Skin of body (tissue), 2 donors: ENCODE results near the gene ATP8A1. TPM values are rescaled to one million over a fixed set of nuclear protein-coding genes. Genes with fewer than 3 reads are reported as not detected.
A peak's percentile ranks its signal among the peaks of the same experiment; 100 is the strongest.

Experiments
- DNase-seq: peaks from one replicate; lab custom pipeline; 2025; lab: John Stamatoyannopoulos, UW
- total RNA-seq: library from RNA; depleted of rRNA; stranded (reverse); fragments of >200 nt; gene quantifications from one replicate; pipeline ENCODE4 v1.2.3, GENCODE V29; 2014

The ATP8A1 gene
- total RNA-seq, 1 donor from 2014 or later, result 13.2 TPM

- DNase-seq, result no peak
Observed at GRCh38 chr4:42574870-42575430, 82.0 kb downstream of the ATP8A1 start.

- DNase-seq, result no peak
Observed at GRCh38 chr4:42573249-42573648, 83.7 kb downstream of the ATP8A1 start.

DNA sequence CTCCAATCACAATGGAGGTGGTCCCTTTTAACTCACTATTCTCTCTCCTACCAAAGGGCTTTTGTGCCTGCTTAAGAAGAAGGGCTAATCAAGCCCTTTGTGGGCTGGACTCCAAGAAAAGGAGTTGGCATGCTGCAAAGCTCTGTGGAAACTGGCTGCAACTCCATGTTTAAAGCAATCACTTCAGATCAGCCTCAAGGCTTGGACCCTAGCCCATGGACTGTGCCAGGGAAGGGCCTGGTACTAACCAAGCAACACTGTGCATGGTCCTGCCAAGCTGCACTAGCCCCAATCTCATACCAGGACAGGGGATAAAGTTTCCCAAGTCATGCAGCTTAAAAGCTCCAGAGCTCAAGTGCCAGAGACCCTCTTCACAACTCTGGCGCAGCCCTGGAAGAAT, 86.7 kb downstream of the ATP8A1 start:
- DNase-seq, result no peak

DNA sequence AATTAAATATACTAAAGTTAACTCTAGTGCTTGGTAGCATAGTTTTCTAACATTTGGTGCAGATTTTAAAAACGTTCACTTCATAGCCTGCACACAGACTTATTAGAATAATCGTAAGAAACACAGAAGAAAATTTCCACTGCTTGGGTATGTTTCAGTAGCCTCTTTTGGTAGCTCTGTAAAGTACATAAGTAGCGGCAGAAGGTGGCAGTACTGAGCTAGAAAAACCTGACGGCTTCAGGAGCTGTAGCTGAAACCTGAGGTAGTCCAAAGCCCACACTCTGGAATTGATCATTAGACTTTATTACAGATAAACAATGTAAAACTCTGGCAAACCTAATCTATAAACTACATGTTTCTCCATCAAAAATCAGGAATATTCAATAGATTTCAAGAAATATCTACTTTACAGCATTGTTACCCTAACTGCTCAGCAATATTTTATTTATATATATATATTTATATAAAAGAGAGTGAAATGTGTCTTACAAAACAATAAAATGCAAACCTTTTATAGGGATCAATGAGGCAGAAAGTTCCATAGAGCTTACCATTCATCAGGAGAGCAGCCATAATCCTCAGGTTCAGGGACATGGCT, 88.2 kb downstream of the ATP8A1 start:
- peak; percentile 19 for DNase-seq

DNA sequence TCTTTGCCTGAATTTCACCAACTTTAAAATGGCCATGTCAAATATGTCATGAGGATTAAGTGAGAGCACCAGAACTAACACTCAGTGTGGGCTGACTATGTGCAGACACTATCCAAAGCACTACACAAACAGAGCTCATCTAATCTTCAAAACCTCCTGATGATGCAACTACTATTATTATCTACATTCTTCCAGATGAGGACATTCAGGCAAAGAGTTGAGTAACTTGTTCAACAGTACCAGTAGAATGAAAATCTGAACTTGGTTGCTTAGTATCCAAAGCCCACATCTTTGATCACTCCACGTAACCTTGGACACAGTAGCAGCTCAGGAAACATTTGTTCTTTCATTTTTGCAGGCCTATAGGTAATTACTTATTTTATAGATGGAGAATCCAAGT, 90.1 kb downstream of the ATP8A1 start:
- DNase-seq, result no peak

GRCh38 chr4:42562016-42562415, 94.9 kb downstream of the ATP8A1 start:
- no peak for DNase-seq

GRCh38 chr4:42561031-42561430, 95.9 kb downstream of the ATP8A1 start:
- no peak for DNase-seq

- DNase-seq, result no peak
Observed at GRCh38 chr4:42560467-42560861, 96.4 kb downstream of the ATP8A1 start.

DNA sequence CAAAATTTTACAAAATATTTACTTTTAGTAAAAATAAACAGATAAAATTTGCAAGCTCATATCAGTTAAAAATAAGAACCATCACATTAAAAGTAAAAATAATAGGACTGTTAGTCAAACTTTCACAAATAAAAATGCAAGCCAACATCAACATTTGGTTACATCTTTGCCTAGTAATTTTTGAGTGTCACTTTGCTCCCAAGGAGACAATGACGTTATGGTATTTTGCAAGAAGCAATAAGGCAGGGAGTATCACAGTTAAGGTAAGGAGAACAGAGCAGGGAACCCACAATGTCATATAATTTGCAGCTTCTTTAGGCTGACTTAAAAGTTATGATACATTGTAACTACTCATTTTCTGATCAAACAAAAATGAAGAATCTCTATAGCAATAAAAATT, 98.7 kb downstream of the ATP8A1 start:
- no peak for DNase-seq

DNA sequence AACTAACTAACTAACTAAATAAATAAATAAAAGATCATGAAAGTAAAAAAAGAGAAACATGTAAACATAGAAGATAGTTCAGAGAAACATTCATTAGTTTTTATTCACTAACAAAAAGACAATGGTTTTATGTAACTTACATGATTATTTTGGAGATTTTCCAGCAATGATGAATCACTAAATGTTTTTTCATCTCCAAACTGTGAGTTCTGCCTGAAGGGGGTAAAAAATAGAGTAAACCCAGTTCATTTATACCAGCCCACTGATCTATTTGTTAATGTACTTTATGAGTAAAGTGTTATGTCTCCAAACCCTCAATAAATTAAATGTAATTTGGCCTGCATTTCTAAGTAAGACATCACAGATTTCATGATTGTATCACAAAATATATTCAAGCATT, 101.1 kb downstream of the ATP8A1 start:
- no peak for DNase-seq

GRCh38 chr4:42554072-42554471, 102.8 kb downstream of the ATP8A1 start:
- DNase-seq, result no peak

DNA sequence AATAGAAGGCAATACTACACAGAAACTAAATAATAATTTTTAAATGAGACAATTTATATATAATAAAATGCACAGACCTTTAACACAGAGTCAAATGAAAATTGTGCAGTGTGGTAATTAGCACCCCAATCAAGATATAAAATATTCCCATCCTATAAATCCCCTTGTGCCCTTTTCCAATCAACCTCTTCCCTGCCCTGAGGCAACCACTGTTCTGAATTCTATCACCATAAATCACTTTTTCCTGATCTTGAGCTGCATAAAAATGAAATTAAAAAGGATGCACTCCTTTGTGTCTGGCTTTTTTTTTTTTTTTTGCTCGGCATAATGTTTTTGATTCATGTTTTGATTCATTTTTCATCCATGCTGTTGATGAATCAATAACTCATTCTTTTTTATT, 107.0 kb downstream of the ATP8A1 start:
- DNase-seq, result no peak

- no peak for DNase-seq
Observed at GRCh38 chr4:42547805-42548204, 109.1 kb downstream of the ATP8A1 start.

DNA sequence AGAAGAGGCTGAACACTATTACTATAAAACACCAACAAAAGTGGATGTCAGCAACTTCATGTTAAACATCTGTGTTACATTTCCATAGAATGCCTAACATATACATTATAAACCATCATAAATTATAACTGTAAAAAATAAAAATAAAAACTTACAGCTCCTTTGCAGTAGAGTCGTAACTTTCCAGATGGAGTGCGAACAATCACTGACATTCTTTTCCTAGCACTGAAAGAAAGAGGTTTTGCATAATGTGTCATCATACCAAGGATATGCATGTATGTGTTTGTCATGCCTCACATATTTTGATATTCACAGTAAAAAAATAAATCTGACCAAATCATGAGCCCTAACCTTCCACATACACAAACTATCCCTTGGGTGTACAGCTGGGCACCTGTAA, 113.1 kb downstream of the ATP8A1 start:
- DNase-seq, result peak; percentile 27

DNA sequence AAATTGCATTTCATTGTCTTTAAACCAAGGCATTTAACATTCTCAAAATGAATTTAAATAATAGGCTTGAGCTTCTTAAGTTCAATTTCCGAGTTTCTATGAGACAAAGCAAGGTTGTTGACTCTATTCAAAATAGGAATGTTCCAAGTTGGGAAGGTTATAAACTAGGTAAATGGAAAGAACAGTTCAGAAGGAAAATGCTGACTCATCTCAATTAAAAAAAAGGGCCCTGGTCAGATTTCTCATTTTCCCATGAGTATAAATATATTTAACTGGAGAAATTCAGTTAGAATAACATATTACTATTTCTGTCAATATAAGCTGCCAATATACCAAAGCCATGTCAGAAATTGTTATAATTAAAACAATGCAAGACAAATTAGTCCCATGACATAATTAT, 113.8 kb downstream of the ATP8A1 start:
- DNase-seq, result peak; percentile 5

DNA sequence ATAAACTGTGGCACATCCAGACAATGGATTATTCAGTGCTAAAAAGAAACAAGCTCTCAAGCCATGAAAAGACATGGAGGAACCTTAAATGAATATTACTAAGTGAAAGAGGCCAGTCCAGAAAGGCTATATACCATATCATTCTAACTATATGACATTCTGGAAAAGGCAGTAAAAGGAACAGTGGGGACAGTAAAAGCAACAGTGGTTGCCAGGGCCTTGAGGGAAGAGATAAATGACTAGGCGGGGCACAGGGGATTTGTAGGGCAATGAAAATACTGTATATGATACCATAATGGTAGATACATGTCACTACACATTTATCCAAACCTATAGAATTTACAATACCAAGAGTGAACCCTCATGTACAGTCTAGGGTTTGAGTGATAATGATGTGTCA, 115.3 kb downstream of the ATP8A1 start:
- DNase-seq, result no peak

DNA sequence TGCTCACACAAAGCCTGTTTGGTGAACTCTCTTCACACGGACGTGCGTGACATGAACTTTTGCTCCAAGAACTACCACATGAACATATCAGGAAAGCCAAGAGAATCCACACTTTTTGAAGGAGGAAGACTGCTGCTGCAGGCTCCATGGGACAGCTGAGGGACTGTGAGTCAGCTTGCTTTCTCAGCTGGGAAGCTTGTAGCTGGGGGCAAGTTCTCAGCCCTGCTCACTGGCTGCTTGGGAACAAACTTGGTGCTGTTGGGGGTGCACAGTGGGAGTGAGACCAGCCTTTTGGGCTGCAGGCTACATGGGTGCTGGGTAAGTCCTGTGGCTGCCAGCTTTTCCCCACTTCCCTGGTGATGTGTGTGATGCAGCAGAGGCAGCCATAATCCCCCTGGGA, 123.9 kb downstream of the ATP8A1 start:
- no peak for DNase-seq

DNA sequence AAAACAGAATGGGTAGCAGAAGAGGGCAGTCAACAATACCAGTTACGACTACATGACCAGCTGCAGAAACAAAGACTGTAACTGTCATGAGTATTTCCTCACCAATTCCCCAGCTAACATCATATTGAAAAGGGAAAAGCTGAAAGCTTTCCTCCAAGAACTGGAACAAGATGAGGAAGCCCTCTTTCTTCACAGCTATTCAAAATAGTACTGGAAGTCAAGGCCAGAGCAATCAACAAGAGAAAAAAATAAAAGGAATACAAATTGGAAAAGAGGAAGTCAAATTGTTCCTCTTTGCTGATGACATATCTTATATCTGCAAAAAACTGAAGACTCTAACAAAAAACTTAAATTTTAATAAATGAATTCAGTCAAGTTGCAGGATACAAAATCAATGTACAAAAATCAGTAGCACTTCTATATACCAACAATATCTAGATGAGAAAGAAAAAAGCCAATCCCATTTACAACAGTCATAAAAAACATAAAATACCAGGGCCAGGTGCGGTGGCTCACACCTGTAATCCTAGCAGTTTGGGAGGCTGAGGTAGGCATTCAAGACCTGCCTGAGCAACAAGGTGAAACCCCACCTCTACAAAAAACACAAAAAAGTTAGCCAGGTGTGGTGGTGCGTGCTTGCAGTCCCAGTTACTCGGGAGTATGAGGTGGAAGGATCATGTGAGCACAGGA, 125.4 kb downstream of the ATP8A1 start:
- no peak for DNase-seq

DNA sequence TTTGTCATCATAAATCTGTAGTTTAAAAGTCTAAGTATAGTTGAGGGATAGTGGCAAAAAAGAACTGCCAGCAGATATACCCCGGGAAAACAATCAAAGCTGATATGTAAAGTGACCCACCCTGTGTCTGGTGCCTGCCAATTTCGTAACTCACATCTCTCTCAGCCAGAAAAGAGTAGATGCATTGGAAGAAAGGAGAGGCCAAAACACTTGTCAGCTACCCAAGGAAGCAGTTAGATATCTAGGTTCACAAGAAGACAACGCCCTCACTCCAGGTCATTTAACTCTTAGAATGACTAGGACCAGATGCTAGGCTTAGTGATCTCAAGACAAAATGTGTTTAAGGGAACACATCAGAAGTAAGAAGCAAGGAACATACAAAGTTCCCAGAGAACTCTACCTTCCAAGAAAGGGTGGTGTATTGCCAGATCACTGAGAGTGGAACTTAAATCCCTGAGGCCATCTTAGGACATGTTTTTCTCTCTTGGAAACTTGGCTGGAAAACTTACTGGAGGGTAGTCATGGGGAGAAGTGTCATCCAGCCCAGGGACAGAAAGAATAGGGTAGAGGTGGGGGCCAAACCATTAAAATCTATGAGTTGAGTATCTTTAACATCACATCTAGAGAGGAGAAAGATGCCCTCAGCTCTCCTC, 133.7 kb downstream of the ATP8A1 start:
- no peak for DNase-seq

DNA sequence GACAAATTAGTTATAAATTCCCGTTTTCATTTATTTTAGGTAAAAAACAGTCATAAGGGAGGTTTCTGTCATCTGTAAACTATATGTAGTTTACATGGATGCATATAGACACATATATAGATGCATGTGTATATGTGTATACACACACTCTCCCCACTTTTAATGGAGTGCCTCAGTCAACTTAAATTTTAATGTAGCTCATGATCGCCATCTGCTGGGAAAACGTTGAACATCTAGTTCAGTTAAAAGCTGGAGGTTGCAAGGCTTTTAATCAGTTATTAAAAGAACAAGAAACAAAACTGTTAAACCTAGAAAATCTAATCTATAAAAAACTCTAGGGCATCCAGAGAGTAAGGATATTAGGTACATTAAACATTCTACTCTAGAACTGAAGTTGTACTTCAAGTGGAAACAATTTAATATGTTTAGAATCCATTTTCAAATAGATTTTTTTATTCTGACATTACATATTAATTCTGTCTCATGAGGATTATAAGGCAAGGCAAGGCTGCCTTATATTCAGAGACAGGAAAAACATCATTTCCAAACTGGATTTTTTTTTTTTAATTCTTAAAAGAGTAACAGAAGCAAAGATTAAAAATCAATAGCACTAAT, 137.0 kb downstream of the ATP8A1 start:
- peak; percentile 54 for DNase-seq

GRCh38 chr4:42515156-42515884, 141.6 kb downstream of the ATP8A1 start:
- DNase-seq, result peak; percentile 62
